Kidney (tissue), 14 donors: Measurements from ENCODE around the gene AURKA. TPM values are rescaled to one million over a fixed set of nuclear protein-coding genes. Genes with fewer than 3 reads are reported as not detected.

Experiments used
- DNase-seq, 5 donors: peaks; one replicate each; pipeline ENCODE4 v3.0.0-alpha.2; 2013 to 2020
- FAIRE-seq: peaks from 2 replicates; lab custom pipeline; 2012; peaks lifted over from hg19 to GRCh38; lab: Jason Lieb, UNC
- H3K27ac ChIP-seq, 2 donors: one replicate each; pipeline ENCODE4 v1.7.0; 2013; ENCODE audit warnings: low read depth in 2 of 2, low read length in 2 of 2, inconsistent platforms in 1 of 2
- H3K27me3 ChIP-seq: one replicate; pipeline ENCODE4 v1.7.1; 2013; ENCODE audit warnings: low read length, inconsistent platforms; ENCODE audit not compliant: control insufficient read depth, insufficient read depth
- H3K36me3 ChIP-seq, 3 donors: one replicate each; pipeline versions ENCODE4 v1.7.0 to v1.7.1; 2013; ENCODE audit warnings: low read length in 3 of 3, control low read depth in 1 of 3, inconsistent platforms in 1 of 3; ENCODE audit not compliant: insufficient read depth in 3 of 3, control insufficient read depth in 2 of 3
- H3K4me1 ChIP-seq, 3 donors: one replicate each; pipeline versions ENCODE4 v1.7.0 to v1.7.1; 2013; ENCODE audit warnings: low read length in 3 of 3, inconsistent platforms in 1 of 3, low read depth in 1 of 3; ENCODE audit not compliant: control insufficient read depth in 2 of 3, insufficient read depth in 2 of 3
- H3K4me3 ChIP-seq, 3 donors: one replicate each; pipeline versions ENCODE4 v1.7.0 to v1.8.1; 2013; ENCODE audit warnings: low read length in 3 of 3, control low read depth in 1 of 3, inconsistent platforms in 1 of 3
- H3K9ac ChIP-seq, 3 donors: one replicate each; pipeline versions ENCODE4 v1.7.0 to v1.7.1; 2013; ENCODE audit warnings: low read length in 3 of 3, control low read depth in 1 of 3, inconsistent platforms in 1 of 3
- H3K9me3 ChIP-seq, 3 donors: one replicate each; pipeline versions ENCODE4 v1.7.0 to v1.7.1; 2013; ENCODE audit warnings: low read length in 3 of 3, control low read depth in 1 of 3, inconsistent platforms in 1 of 3; ENCODE audit not compliant: control insufficient read depth in 2 of 3, insufficient read depth in 1 of 3
- CTCF ChIP-seq: IDR thresholded peaks from 3 replicates; pipeline ENCODE4 v1.5.1; 2012; ENCODE audit warnings: mild to moderate bottlenecking, moderate library complexity, borderline replicate concordance; ENCODE audit not compliant: insufficient read depth; ENCODE audit errors: extremely low read depth
- intact Hi-C: fragments of 100-400 bp; cut with DNase I; formaldehyde crosslinking; loops from one replicate; pipeline ENCODE4 v1.11.1; 2022
- polyA plus RNA-seq: library from polyadenylated mRNA; stranded (reverse); fragments of 350-450 nt; fragmentation: Illumina TruSeq; extraction: RNeasy Lipid Tissue Mini Kit (QIAGEN cat#74804); gene quantifications from one replicate; pipeline ENCODE4 v1.2.3, GENCODE V29; 2014; ENCODE audit warnings: low read depth, low replicate concordance; ENCODE audit not compliant: insufficient read depth
- total RNA-seq: library from RNA; stranded (reverse); fragmentation: NEBNext Ultra II Directional; extraction: Animal tissue kit (Norgen Biotek cat#: 25700); gene quantifications from one replicate; pipeline ENCODE4 v1.2.1, GENCODE V29; 2021
- donor health status: control.
- donor health status: control.
- donor health status: control.
- donor health status: control.
- donor health status: control.
- donor health status: DM: yes; HTN: yes; CAD: no.
- donor health status: Normal renal cell carcinoma (clear cell type).

The AURKA gene
- total and polyA plus RNA-seq, 2 donors from 2014 or later = 2.7 to 3.3 TPM

- FAIRE-seq = no peak
These were observed 22.8 kb downstream of the AURKA start for GRCh38 chr20:56369179-56369578.

GRCh38 chr20:56368351-56369134 is 23.5 kb downstream of the AURKA start:
- no peak overlapping the region for H3K27ac ChIP-seq
- H3K4me1 ChIP-seq = no peaks in the 10 kb centered on the region
- peaks cover 0 to 26% (median 4%) of the 10 kb centered on the region in 3 donors for H3K36me3 ChIP-seq
- intact Hi-C loops = no loop called here
- H3K9me3 ChIP-seq = no peaks in the 10 kb centered on the region
- TF ChIP-seq CTCF = no peak
- no peak overlapping the region for H3K9ac ChIP-seq
- DNase-seq (no peak), FAIRE-seq (no peak)
- H3K27me3 ChIP-seq = no peaks in the 10 kb centered on the region
- H3K4me3 ChIP-seq = no peak overlapping the region

More at GRCh38 chr20:56369179-56369578, 22.8 kb downstream of the AURKA start:
- Histone ChIP-seq H3K36me3 (peaks cover 0 to 26% (median 4%) of the 10 kb centered on the region in 3 donors), H3K27me3 (no peaks in the 10 kb centered on the region), H3K4me3 (no peak overlapping the region), H3K9me3 (no peaks in the 10 kb centered on the region), H3K9ac (no peak overlapping the region), H3K27ac (no peak overlapping the region), H3K4me1 (no peaks in the 10 kb centered on the region)
- no peak for DNase-seq
- intact Hi-C loops = no loop called here
- TF ChIP-seq CTCF = no peak

- DNase-seq = no peak
- no peak overlapping the region for H3K27ac ChIP-seq
- TF ChIP-seq CTCF = no peak
- H3K36me3 ChIP-seq = peaks cover 0 to 23% (median 4%) of the 10 kb centered on the region in 3 donors
- intact Hi-C loops = no loop called here
- no peaks in the 10 kb centered on the region for H3K27me3 ChIP-seq
- peaks cover 0 to 10% (median 8%) of the 10 kb centered on the region in 3 donors for H3K4me1 ChIP-seq
- FAIRE-seq = no peak
- H3K9me3 ChIP-seq = no peaks in the 10 kb centered on the region
- no peak overlapping the region for H3K4me3 ChIP-seq
- H3K9ac ChIP-seq = no peak overlapping the region
These were observed 28.5 kb downstream of the AURKA start for GRCh38 chr20:56363491-56363890.
